ENCODE data around the gene RINL.

RINL gene

DNA sequence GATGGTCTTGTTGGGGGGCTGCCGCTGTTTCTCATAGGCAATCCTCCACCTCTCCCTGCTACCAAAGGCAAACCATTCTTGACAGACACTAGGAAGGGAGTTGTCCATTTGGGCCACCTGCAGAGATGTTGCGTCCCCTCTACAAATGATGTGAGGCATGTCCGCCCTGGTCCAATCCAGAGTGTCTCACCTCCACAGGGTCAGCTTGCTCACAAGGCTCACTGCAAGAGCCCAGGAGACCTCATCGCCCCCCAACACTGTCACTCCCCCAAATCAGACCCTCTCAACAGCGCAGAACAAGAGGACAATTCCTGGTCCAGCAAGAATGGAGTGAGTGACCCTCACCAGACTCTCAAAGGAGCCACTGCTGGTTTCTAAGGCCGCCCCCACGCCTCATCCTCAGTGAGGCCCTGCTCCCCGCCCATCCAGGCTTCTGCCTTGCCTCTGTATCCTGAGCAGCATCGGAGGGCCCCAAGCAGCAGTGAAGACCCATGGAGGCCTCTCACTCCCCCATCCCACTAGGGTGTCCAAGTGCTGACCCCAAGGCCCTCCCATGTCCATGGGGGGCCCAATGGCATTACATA is 34.8 kb downstream of the RINL start:
- peaks cover 100% of the 10 kb centered on the region for H3K36me3 ChIP-seq
- H3K4me2 ChIP-seq = peak overlapping the region; percentile 76
- no peaks in the 10 kb centered on the region for H3K27me3 ChIP-seq
- peak overlapping the region; percentile 54 for H3K27ac ChIP-seq
- peaks cover 80% of the 10 kb centered on the region for H3K4me1 ChIP-seq
- peak overlapping the region; percentile 42; the same call in 1 of the 2 replicates for H3K4me3 ChIP-seq
- no peak for TF ChIP-seq Cebpa-rat (IDR thresholded peaks at IDR 0.05)
- no peaks in the 10 kb centered on the region for H3K9me3 ChIP-seq
- H3K9ac ChIP-seq = peak overlapping the region; percentile 42
- peaks cover 100% of the 10 kb centered on the region for H4K20me1 ChIP-seq

DNA sequence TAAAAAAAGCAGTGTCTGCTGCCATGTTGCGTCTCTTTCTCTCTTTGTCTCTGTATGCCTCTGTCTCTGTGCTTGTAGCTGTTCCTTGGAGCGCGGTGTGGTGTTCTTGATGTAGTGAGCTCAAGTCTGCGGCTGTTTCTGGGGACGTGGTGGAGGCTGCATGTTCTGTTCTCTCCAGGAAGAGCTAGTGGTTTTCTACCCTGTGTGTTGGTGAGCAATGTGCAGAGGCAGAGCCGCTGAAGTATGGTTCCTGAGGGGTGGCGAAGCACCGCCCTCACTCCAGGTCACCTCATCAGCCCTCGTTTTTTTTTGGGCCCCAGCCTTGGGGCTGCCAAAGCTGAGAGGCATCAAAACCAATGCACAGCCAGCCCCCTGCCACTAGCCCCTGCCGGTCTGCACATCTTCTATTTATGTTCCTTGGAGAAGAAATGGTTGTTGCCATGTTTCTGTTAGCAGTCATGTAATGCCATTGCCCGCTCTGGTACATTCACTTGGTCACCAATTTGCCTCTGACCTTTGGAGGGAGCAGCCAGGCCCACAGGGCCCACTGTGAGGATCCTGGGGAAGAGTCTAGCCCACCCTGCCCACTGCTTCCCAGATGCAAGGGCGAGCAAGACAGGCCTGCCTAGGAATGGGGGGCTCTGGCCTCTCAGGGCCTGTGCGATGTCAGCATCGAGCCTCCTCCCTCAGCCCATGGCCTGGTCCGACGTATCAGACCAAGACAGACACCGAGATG is 35.5 kb downstream of the RINL start:
- Histone ChIP-seq H3K36me3 (peaks cover 100% of the 10 kb centered on the region), H3K27me3 (no peaks in the 10 kb centered on the region), H3K9ac (peak overlapping the region; percentile 42), H3K4me1 (peaks cover 74% of the 10 kb centered on the region), H3K4me3 (peak overlapping the region; percentile 42), H3K4me2 (peak overlapping the region; percentile 76), H3K9me3 (no peaks in the 10 kb centered on the region), H4K20me1 (peaks cover 100% of the 10 kb centered on the region), H3K27ac (peak overlapping the region; percentile 54)
- TF ChIP-seq Cebpa-rat (IDR thresholded peaks at IDR 0.05) = no peak

DNA sequence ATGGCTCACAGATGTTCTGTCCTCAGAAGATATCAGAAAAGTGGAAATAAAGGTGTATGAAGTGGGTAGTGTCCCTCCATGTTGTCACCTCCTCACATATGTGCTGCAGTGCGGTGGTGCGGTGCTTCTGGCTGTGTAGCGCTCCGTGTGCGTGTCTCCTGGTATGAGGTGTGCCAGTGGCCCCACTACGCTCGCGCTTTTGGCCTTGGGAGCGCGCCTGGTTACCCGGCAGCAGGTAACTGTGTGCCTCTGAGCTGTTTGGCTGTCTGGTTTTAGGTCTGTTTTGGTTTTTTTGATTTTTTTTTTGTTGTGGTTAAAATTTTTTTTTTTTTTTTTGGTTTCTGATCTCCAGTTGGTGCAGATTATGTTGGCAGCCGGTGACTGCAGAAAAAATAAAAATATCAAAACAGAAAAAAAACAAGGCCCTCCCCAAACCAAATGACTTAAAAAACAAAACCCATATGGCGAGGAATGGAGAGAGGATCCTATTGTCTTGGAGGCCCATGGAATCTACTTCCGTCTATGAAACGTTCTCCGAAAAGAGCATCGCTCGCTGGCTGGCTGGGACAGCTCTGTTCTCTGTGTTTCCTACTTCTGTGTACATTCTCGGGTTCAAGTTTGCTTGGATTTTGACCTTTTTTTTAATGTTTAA is 36.2 kb downstream of the RINL start:
- Histone ChIP-seq H3K4me2 (peak overlapping the region; percentile 76), H3K27me3 (no peaks in the 10 kb centered on the region), H3K27ac (peak overlapping the region; percentile 54), H3K4me1 (peaks cover 67% of the 10 kb centered on the region), H4K20me1 (peaks cover 100% of the 10 kb centered on the region), H3K9me3 (no peaks in the 10 kb centered on the region), H3K9ac (peak overlapping the region; percentile 42; the same call in 1 of the 2 replicates), H3K36me3 (peaks cover 100% of the 10 kb centered on the region), H3K4me3 (peak overlapping the region; percentile 42; the same call in 1 of the 2 replicates)
- no peak for TF ChIP-seq Cebpa-rat (IDR thresholded peaks at IDR 0.05)

DNA sequence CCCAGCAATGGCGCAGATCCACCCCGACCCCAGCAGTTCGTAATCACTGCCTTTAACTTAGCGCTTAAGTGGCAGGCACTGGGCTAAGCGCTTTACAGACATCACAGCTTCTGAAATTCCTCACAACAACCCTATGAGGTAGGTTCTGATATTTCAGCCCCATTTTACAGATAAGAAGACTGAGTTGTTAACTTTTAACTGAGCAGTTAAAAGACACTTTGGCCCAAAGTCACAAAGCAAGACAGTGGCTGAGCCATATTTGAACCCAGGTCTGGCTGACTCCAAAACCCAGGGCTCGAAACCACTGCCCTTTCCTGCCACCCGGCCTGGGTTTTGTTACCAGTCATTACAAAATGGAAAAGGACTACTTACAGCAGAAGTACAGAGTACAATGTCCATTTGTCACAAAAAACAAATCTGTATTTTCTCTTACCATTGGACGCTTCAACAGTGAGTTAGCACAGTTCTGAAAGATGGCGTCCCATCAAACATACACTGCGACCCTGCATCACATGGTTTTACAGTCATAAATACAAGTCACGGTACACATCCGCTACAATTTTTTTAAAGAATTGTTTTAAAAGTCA is 36.8 kb downstream of the RINL start:
- no peak for TF ChIP-seq Cebpa-rat (IDR thresholded peaks at IDR 0.05)
- Histone ChIP-seq H3K27me3 (no peaks in the 10 kb centered on the region), H3K9me3 (no peaks in the 10 kb centered on the region), H3K36me3 (peaks cover 100% of the 10 kb centered on the region), H3K9ac (no peak overlapping the region; the same call in 1 of the 2 replicates), H3K4me2 (no peak overlapping the region; the same call in 1 of the 2 replicates), H3K27ac (0 out of 2 replicates have a peak overlapping the region, but pooled peaks have one; percentile 54), H3K4me1 (peaks cover 60% of the 10 kb centered on the region), H3K4me3 (no peak overlapping the region), H4K20me1 (peaks cover 100% of the 10 kb centered on the region)

DNA sequence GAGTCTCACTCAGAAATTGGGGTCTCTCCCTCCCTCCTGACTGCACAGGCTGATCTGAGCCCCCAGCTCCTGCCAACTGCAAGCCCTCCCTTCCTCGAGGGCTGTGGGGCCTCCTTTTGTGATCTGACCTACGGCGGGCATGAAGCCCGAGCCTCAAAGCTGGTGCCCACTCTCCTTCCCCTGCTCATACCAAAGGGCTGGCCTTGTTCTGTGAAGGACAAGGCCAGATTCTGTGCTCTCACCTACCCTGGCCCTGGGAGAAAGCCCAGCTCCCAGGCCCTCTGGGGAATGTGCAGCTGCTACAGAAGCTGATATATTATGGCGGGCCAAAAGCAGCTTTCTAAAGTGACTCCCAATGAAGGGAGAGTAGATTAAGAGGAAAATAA is 37.5 kb downstream of the RINL start:
- Histone ChIP-seq H3K4me1 (peaks cover 53% of the 10 kb centered on the region), H3K9ac (no peak overlapping the region; the same call in 1 of the 2 replicates), H3K4me3 (no peak overlapping the region), H3K27ac (no peak overlapping the region), H3K9me3 (no peaks in the 10 kb centered on the region), H3K27me3 (no peaks in the 10 kb centered on the region), H4K20me1 (peaks cover 100% of the 10 kb centered on the region), H3K36me3 (peaks cover 100% of the 10 kb centered on the region), H3K4me2 (no peak overlapping the region)
- no peak for TF ChIP-seq Cebpa-rat (IDR thresholded peaks at IDR 0.05)

DNA sequence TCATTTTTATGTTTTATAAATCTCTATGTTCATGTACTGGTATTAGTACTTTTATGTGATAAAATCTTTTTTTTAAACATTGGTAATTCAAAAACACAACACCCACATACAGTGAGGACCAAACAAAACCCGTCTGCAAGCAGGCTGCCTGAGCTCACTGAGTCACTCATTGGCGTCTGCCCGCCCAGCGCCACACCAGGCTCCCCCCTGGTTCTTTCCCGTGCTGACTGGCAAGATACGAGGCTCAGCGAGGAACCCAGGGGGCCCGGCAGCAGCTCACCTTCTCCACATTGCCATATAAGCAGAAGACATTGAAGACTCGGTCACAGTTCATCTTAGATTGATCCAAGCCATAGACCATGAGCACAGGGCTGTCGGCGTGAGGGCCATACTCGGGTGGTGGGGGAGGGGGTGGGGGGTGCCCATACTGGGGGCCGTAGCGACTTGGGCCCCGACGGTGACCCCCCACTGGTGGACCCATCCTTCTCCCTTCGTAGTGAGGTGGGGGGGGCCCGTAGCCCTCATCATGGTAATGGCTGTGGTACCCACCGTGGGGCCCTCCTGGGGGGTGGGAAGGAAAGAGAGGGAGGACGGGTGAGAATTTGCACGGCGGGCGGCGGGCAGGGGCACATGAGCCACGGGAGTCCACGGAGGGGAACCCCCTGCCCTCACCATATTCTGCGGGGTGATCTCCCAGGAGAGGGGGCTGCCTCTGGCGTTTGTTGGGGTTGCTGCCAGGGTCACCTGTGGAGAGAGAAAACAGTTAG is 38.1 kb downstream of the RINL start:
- H4K20me1 ChIP-seq = peaks cover 98% of the 10 kb centered on the region
- no peak overlapping the region for H3K27ac ChIP-seq
- no peaks in the 10 kb centered on the region for H3K27me3 ChIP-seq
- H3K9me3 ChIP-seq = no peaks in the 10 kb centered on the region
- no peak overlapping the region; the same call in 1 of the 2 replicates for H3K9ac ChIP-seq
- TF ChIP-seq Cebpa-rat (IDR thresholded peaks at IDR 0.05) = no peak
- H3K4me1 ChIP-seq = peaks cover 48% of the 10 kb centered on the region
- H3K4me2 ChIP-seq = no peak overlapping the region
- H3K4me3 ChIP-seq = no peak overlapping the region
- H3K36me3 ChIP-seq = peaks cover 100% of the 10 kb centered on the region

DNA sequence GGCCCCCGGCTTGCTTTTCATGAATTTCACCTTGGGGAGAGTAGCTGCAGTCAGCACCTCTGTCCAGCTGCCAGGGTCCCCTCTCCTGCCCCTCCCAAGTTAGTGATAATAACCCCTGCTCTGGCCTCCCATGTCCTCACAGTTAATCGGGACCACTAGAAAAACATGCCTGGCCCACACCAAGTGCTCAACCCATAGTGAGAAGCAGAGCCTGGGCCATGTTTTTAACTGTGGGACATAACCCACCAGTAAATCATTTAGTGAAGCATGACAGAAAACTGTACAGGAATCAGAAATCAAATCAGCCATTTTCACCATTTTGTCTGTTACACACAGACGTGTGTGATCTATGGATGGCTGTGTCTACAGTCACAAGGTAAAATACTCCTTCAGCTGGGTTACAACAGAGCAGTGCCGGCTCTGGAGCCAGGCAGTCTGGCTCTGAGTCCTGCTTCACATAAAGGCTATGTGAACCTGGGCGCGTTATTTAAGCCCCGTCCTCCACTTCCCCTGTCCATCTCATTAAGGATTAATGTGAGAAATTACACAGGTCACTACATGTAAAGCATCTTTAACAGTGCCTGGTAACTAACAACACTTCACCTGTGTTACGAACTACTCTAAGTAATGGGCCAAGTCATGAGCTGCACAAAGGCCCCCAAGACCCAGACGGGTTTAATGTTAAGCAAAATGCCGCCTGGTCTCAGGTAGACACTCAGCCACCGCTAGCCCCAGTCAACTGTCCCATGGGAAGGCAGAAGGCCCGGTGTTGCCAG is 38.9 kb downstream of the RINL start:
- Histone ChIP-seq H3K4me3 (no peak overlapping the region), H4K20me1 (peaks cover 90% of the 10 kb centered on the region), H3K27ac (no peak overlapping the region), H3K4me1 (peaks cover 39% of the 10 kb centered on the region), H3K4me2 (no peak overlapping the region), H3K36me3 (peaks cover 98% of the 10 kb centered on the region), H3K9me3 (no peaks in the 10 kb centered on the region), H3K27me3 (no peaks in the 10 kb centered on the region), H3K9ac (no peak overlapping the region)
- no peak for TF ChIP-seq Cebpa-rat (IDR thresholded peaks at IDR 0.05)

DNA sequence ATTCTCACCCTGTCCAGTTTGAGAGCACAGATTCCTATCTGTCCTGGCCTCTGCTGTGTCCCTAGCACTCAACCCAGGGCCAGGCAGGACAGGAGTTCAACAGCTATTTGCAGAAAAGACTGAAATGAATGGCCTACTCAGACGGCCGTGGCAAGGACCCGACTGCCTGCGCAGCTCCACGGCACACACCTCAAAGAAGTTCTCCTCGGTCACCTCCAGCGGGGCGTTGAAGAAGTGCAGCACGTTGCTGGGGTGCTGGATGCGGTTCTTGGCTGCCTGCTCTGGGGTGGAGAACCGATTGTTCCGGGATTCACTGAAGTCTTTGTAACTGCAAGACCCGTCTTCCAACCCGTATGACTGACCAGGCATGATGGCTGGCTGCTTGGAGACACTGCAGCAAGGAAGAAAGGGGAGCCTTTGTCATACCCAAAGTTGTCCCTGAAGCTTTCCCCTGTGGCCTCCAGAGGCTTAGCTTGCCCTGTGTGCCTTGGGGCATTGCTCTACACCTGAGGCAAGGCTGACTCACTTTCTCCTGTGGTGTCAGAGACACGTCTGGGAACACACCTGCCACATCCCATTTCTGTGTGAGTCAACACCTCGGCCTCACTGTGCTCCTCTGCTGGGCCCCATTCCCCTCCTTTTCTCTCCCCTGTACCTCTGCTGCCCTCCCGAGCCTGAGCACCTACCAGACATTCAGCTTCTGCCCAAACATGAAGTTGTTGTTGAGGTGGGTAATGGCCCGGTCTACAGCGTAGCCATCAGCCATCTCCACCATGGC is 39.7 kb downstream of the RINL start:
- Histone ChIP-seq H3K27ac (no peak overlapping the region), H4K20me1 (peaks cover 82% of the 10 kb centered on the region), H3K9ac (no peak overlapping the region), H3K9me3 (no peaks in the 10 kb centered on the region), H3K4me2 (no peak overlapping the region), H3K4me3 (no peak overlapping the region), H3K27me3 (no peaks in the 10 kb centered on the region), H3K4me1 (peaks cover 31% of the 10 kb centered on the region), H3K36me3 (peaks cover 90% of the 10 kb centered on the region)
- TF ChIP-seq Cebpa-rat (IDR thresholded peaks at IDR 0.05) = no peak
